ENCODE measurements around the gene RAPH1.

RAPH1 gene

GRCh38 chr2:203427061-203427460 is 108.0 kb downstream of the RAPH1 start:
- ChIA-PET CTCF (no interaction called here), POLR2A (no interaction called here)
- H3K4me3 ChIP-seq (ENCODE audit: low read depth, low read length), result no peak overlapping the region
- H3K4me1 ChIP-seq (ENCODE audit: control insufficient read depth, insufficient read depth, low read length), result no peaks in the 10 kb centered on the region
- H3K27ac ChIP-seq (ENCODE audit: extremely low read depth, low read depth, low read length), result no peak overlapping the region
- H3K9me3 ChIP-seq (ENCODE audit: control insufficient read depth, insufficient read depth, low read depth, low read length), result no peaks in the 10 kb centered on the region
- no peak for TF ChIP-seq ZNF239 (tag by site-specific recombination; IDR thresholded peaks at IDR 0.05)
- TF ChIP-seq ZNF335 (tag by site-specific recombination; conservative IDR thresholded peaks at IDR 0.05), result no peak
- TF ChIP-seq ZNF549 (tag by site-specific recombination; IDR thresholded peaks at IDR 0.05), result no peak
- TF ChIP-seq ZNF843 (tag by site-specific recombination; IDR thresholded peaks at IDR 0.05), result no peak
- H3K36me3 ChIP-seq (ENCODE audit: control insufficient read depth in 2 of 2, insufficient read depth in 1 of 2, low read length in 2 of 2), result peaks cover 10 to 50% of the 10 kb centered on the region in 2 experiments

- no peaks in the 10 kb centered on the region for H3K4me1 ChIP-seq (ENCODE audit: control insufficient read depth, insufficient read depth, low read length)
- no peak overlapping the region for H3K4me3 ChIP-seq (ENCODE audit: low read depth, low read length)
- ChIA-PET POLR2A (no interaction called here), CTCF (interaction anchor here (0.6 kb wide), 1 partner anchor 541 kb away, joined by 3 read pairs; no protein-coding TSS in a partner anchor)
- no peak overlapping the region for H3K27ac ChIP-seq (ENCODE audit: extremely low read depth, low read depth, low read length)
- H3K36me3 ChIP-seq (ENCODE audit: control insufficient read depth in 2 of 2, insufficient read depth in 1 of 2, low read length in 2 of 2), result peaks cover 25 to 64% of the 10 kb centered on the region in 2 experiments
- TF ChIP-seq ZNF433 (tag by site-specific recombination; IDR thresholded peaks at IDR 0.05; ENCODE audit: low read depth) (no peak), PRDM1 (tag by site-specific recombination; IDR thresholded peaks at IDR 0.05) (no peak), ZNF19 (tag by site-specific recombination; IDR thresholded peaks at IDR 0.05; ENCODE audit: low read depth) (no peak), INSM2 (tag by site-specific recombination; IDR thresholded peaks at IDR 0.05) (no peak), ZNF404 (tag by site-specific recombination; IDR thresholded peaks at IDR 0.05) (no peak), MYNN (tag by site-specific recombination; IDR thresholded peaks at IDR 0.05; ENCODE audit: borderline replicate concordance) (no peak), GLIS1 (tag by site-specific recombination; IDR thresholded peaks at IDR 0.05) (no peak), ZNF350 (tag by site-specific recombination; IDR thresholded peaks at IDR 0.05) (no peak), ZNF2 (tag by site-specific recombination; IDR thresholded peaks at IDR 0.05) (no peak), ZXDB (tag by site-specific recombination; IDR thresholded peaks at IDR 0.05) (no peak), ZNF214 (tag by site-specific recombination; IDR thresholded peaks at IDR 0.05; ENCODE audit: borderline replicate concordance) (no peak)
- H3K9me3 ChIP-seq (ENCODE audit: control insufficient read depth, insufficient read depth, low read depth, low read length), result no peaks in the 10 kb centered on the region
These were observed 116.8 kb downstream of the RAPH1 start for GRCh38 chr2:203418271-203418670.

- Histone ChIP-seq H3K27ac (ENCODE audit: extremely low read depth, low read depth, low read length) (no peak overlapping the region), H3K36me3 (ENCODE audit: control insufficient read depth in 2 of 2, insufficient read depth in 1 of 2, low read length in 2 of 2) (peaks cover 13 to 76% of the 10 kb centered on the region in 2 experiments), H3K9me3 (ENCODE audit: control insufficient read depth, insufficient read depth, low read depth, low read length) (no peaks in the 10 kb centered on the region), H3K4me1 (ENCODE audit: control insufficient read depth, insufficient read depth, low read length) (no peaks in the 10 kb centered on the region), H3K4me3 (ENCODE audit: low read depth, low read length) (no peak overlapping the region)
- TF ChIP-seq ZNF280C (tag by site-specific recombination; IDR thresholded peaks at IDR 0.05), result no peak
- no peak for TF ChIP-seq ZNF623 (tag by site-specific recombination; IDR thresholded peaks at IDR 0.05)
- TF ChIP-seq ZNF549 (tag by site-specific recombination; IDR thresholded peaks at IDR 0.05), result no peak
- TF ChIP-seq KLF10 (tag by site-specific recombination; IDR thresholded peaks at IDR 0.05), result no peak
- TF ChIP-seq ELK4 (IDR thresholded peaks at IDR 0.05; ENCODE audit: borderline replicate concordance, low read depth, low read length), result no peak
- no peak for TF ChIP-seq SP7 (tag by site-specific recombination; IDR thresholded peaks at IDR 0.05)
- no peak for TF ChIP-seq ZSCAN30 (tag by site-specific recombination; IDR thresholded peaks at IDR 0.05)
- TF ChIP-seq ZNF169 (tag by site-specific recombination; IDR thresholded peaks at IDR 0.05), result no peak
- ChIA-PET CTCF (interaction anchor here (0.6 kb wide), 2 partner anchors 40 to 166 kb away, joined by 3 to 5 read pairs; no protein-coding TSS in a partner anchor), POLR2A (interaction anchor here (0.7 kb wide), 1 partner anchor 153 kb away, joined by 6 read pairs; no protein-coding TSS in a partner anchor)
These were observed 121.3 kb downstream of the RAPH1 start for GRCh38 chr2:203413796-203414195.

Measured in HEK293 (cell line).